GM10847 (cell line): ENCODE measurements around the gene DMKN.

Experiments
- POLR2A ChIP-seq: IDR thresholded peaks from 2 replicates; pipeline ENCODE4 v1.6.1; 2011; ENCODE audit not compliant: insufficient read length; ENCODE audit errors: extremely low read depth

The DMKN gene, protein sequence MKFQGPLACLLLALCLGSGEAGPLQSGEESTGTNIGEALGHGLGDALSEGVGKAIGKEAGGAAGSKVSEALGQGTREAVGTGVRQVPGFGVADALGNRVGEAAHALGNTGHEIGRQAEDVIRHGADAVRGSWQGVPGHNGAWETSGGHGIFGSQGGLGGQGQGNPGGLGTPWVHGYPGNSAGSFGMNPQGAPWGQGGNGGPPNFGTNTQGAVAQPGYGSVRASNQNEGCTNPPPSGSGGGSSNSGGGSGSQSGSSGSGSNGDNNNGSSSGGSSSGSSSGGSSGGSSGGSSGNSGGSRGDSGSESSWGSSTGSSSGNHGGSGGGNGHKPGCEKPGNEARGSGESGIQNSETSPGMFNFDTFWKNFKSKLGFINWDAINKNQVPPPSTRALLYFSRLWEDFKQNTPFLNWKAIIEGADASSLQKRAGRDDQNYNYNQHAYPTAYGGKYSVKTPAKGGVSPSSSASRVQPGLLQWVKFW

DNA sequence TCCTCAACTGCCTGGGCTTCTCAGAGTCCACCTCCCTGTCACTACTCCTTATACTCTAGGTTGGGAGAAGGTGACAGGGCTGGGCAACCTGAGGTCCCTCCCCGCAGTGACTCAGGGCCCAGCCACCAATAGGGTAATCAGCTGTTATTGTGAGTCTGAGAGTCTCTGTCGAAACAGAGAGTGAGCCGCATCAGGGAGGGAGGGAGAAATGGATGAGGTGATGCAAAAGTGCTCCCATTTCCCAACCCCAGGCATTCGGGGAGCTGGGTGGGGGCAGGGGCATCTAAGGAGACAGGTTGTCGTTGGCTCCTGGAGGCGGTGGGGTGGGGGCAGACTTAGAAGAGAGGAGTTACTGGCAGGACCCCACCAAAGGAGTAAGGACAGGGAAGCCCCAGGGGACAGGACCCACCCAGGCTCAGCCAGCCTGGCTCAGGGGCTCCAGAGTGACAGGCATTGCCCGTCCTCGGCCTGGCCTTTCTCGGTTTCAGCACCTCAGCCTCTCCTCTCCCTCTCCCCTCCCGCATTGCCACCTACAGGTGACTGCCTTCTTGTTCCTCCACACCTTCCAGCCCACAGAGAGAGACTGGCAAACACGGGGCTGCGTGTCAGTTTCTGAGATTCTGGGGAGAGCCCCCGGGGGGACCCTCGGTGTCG is at the start of gene DMKN:
DMKN (minus strand) TSS at position 22 of the 654 bp plus-strand sequence. CDS start 174 bp downstream, outside the sequence.
- no peak for TF ChIP-seq POLR2A

DNA sequence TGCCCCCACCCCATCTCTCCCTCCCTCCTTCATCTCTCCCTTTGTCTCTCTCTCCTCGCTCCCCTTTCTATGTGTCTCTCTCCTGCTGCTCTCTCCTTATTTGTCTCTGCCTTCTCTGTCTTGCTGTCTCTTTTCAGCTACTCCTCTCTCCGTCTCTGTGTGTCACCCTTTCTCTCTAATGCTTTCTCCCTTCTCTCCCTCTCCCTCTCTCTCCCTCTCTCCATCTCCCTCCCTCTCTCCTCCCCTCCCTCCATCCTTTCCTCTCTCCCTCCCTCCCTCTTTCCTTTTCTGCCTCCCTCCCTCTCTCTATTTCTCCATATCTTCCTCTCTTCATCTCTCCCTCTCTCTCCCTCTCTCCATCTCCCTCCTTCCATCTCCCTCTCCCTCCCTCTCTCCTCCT is 49.3 kb upstream of the DMKN start:
- TF ChIP-seq POLR2A: no peak

DNA sequence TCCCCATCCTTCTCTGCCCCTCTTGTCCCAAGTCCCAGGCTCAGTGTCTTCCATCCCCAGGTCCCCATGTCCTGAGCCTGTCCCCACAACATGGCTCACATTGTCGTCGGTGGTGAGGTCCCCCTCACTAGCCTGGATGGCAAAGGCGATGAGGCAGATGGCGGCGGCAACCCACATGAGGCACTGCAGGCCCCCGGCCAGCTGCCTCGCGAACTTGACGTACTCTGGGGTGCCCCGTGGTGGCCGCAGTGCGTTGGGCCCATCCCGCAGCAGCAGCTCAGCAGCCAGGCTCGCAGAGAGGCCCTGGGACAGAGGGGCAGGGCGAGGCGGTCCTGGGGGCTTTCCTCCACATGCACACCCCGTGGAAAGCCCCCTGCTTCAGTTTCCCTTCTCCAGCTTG is 48.9 kb upstream of the DMKN start:
- TF ChIP-seq POLR2A: no peak

DNA sequence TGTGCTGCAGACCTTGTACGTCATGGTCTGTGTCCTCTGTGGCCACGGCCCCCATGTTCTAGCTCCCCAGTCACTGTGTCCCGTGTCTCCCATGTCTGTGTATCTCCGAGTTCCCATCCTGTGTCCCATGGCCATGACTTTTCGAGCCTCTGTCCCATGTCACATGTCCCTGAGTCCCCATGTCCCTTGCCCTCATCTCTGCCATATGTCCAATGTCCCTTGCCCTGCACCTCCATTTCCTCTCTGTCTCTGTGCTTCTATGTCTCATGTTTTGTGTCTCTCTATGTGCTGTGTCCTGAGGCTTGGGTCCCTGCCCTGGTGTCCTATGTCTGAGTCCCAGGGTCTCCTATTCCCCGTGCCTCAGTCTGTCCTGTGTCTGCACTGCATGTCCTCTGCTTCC is 48.0 kb upstream of the DMKN start:
- no peak for TF ChIP-seq POLR2A

DNA sequence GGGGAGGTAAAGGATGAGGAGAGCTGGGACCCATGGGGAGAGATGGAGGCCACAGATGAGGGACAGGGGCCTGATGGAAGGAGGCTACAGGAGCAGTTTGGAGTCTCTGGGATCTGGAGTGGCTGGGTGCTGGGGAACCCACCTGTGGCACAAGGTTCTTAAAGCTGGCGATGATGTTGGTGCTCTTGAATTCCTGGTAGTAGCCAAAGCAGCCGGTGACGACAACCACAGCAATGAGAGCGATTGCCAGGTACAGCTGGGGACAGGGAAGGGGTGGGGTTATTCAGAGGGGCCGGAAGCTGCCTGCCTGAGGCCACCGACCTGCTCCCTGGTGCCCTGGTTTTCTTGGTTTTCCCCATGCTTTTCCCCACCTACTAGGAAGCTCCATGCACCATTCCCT is 47.2 kb upstream of the DMKN start:
- no peak for TF ChIP-seq POLR2A

DNA sequence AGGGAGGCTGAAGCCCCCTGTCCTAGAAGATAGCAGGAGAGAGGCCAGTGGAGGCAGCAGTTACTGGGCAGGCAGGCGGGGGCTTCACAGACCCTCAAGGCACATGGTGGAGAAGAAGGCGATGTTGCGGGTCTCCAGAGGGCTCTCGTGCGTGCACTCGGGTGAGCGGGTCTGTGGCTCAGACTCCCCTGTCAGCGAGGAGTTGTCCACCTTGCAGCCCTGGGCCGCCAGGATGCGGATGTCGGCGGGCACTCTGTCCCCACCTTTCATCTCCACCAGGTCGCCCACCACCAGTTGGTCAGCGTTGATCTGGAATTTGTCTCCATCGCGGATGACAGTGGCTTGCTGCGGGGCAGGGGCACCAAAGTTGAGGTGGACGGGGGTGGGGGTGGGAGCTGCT is 46.8 kb upstream of the DMKN start:
- TF ChIP-seq POLR2A: no peak

DNA sequence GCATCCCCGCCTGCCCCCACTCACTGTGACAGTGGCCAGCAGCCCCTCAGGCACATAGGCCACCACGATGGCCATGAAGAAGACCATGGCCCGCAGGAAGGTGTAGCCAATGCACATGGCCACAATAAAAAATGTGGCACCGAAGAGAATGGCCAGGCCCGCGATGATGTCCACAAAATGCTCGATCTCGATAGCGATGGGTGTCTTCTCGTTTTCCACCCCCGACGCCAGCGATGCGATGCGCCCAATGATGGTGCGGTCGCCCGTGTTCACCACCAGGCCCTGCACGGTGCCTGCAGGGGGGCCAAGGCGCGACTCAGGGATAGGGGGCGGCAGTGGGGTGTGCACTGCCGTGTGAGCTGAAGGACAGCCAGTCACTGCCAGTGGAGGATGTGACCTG is 46.3 kb upstream of the DMKN start:
- no peak for TF ChIP-seq POLR2A

DNA sequence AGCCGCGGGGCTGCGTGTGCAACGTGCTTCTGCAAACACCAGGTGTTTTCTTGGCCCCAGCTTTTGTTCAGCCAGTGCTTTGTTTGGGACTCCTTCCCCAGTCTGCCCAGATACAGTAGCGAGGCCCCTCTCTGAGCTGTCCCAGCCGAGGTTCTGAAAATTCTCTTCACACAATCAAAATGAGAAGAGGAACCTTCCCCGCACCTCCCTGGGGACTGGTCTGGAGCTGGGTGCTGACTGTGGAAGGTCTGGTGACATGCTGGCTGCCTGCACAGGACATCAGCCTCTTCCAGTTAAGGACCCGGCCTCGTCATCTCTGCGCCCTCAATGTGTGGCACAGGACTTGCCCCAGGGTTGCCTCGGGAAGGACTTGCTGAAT is 45.8 kb upstream of the DMKN start:
- TF ChIP-seq POLR2A: no peak

DNA sequence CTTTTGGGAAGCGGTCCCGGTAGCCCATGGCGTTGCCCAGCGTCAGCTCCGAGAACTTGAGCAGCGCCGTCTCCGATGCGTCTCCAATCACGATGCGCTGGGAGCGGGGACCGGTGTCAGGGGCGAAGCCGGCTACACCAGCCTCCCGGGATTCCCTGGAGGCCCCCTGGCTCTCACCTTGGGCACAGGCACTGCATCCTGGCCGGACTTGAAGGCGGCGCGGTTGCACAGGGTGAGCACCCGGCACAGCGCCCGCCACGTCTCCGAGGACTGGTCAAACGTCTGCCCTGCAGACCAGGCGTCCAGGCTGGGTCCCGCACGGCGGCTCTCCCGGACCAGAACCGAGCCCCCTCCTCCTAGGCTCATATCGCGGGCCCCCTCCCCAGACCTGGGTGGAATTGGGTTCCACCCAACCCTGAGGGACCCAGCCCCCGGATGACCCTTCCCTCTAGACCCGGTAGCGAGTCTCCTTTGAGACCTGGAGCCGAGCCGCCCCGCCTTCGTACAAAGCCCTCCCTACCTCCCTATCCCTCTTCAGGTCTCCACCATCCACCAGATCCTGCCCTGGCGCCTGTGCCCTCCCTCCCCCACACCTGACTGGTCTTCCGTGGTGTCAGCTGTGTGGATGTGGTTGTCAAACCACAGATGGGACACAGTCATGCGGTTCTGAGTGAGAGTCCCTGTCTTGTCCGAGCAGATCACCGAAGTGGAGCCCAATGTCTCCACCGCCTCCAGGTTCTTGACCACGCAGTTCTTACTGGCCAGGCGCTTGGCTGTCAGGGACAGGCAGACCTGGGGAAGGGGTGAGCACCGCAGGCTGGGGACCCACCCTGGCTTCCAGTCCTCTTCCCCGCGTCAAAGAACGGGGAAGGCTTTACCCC is 45.2 kb upstream of the DMKN start:
- no peak for TF ChIP-seq POLR2A

DNA sequence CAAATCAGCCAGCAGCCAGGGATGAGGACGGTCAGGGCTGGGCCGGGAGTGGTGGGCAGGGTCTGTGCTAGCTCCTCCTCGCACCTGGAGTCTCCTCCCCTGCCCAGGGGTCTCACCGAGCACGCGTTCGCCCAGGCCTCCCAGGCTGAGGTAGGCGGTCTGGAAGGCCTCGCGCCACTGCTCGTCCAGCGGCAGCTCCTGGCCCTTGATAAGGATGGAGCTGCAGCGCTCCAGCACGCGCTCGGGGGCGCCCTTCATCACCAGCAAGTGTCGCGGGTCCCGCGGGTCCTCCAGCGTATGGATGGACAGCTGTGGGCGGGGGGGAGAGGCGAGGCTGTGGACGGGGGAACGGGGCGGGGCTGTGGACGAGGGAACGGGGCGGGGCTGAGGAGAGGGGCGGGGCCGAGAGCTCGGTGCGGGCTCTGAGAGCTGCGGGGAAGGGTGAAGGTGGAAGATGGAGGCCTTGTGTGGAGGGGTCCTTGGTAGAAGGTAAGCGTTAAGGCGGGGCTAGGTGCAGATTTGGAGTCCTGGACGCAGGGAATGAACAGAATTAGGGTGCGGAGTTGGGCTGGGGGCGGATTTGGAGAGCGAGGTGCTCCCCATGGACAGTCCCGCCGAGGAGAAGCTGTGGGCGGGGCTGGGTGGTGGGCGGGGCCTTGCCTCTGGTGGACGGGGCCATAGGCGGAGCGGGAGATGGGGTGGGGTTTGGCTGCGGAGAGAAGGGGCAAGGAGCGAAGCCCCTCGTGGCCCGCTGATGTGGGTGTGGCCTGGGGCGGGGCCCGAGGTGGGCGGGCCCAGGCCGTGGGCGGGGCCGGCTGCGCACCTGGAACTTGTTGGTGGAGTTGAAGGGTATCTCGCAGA is 44.3 kb upstream of the DMKN start:
- no peak for TF ChIP-seq POLR2A

DNA sequence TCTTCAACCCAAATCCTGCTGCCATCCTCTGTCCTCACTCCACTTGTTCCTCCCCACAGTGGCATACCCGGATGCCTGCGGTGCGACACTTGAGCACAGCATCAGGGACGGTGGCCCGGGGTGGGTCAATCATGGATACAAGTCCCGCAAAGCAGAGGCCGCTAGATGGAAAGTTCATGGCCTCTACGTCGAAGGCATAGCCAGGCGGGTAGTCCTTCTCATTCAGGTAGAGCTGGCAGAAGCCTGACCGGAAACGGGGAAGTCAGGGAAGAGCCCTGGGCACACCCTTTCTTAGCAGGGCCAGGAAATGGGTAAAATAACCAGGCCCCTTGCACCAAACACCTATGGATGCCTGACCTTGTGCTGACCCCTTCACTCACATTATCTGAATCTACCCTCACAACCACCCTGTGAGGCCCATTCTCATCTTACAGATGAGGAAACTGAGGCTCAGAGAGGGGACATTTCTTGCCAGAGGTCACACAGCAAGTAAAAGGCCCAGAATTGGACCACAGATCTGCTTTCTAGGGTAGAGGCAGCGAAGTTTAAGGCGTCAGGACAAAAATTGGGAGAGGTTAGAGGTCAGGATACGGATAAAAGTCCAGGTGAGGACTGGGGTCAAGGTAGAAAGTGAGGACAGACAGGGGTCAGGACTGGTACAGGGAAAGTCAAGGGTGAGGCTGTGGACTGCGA is 43.5 kb upstream of the DMKN start:
- no peak for TF ChIP-seq POLR2A

DNA sequence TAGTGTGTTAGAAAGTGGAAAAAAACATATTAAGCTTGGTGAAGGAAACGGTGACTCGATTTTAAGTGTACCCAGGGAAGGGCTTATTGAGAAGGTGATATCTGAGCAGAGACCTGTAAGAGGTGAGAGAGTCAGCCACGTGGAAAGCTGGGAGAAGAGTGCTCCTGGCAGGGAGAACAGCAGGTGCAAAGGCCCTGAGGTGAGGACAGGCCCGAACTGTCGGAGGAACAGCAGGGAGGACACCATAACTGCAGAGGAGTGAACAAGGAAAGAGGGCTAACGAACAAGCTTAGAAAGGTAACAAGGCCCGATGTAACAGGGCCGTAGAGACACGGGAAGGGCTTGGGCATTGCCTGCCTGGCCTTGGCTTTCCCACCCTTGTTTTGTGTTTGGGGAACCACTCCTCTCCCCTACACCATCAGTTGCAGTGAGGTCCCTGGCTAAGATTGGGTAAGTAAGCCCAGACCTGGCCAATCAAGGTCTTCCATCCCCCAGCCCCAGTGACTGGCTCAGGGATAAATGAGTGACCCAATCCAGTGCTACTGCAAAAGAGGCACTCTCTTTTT is 42.7 kb upstream of the DMKN start:
- TF ChIP-seq POLR2A: no peak

DNA sequence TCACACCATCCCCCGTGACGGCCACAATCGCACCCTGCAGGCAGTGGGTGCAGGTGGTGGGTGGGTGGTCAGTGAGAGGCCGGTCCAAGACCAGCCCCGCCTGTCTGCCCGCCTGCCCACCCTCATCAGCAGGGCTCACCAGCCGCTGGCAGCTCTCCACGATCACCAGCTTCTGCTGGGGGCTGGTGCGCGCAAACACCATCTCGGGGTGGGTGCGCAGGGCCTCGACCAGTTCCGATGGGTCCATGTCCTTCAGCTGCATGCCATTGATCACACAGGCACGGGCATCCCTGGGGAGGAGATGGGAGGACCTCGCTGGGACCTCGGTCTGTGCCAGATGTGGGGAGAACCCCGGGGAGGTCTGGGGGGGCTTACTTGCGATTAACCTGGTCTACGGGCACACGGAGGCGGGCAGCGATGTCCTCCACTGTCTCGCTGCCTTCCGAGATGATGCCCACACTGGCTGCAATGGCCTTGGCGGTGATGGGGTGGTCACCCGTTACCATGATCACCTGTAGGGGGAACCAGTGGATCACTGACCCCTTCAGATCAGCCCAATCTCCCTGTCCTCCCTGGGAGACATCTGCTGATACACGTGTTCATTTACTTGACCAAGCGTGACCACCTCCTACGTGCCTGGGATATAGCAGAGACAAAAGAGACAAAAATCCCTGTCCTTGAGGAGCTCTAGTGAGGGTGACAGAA is 42.0 kb upstream of the DMKN start:
- no peak for TF ChIP-seq POLR2A
